GM21423 (cell line): Measurements from ENCODE around the gene CENPQ.

Experiments used
- ATAC-seq: cut with Tn5 transposase; IDR thresholded peaks from one replicate; pipeline ENCODE4 v1.9.1; 2021; ENCODE audit warnings: mild to moderate bottlenecking, moderate library complexity; ENCODE audit not compliant: unreplicated experiment

Gene CENPQ

GRCh38 chr6:49499623-49500022 lies 36.5 kb downstream of the CENPQ start, which contains the start of gene GLYATL3:
Gene GLYATL3 (plus strand): TSS chr6:49499923. CDS start chr6:49511991, 12,068 bp downstream.
- no peak for ATAC-seq

GRCh38 chr6:49504666-49505065 lies 41.5 kb downstream of the CENPQ start:
- no peak for ATAC-seq

GRCh38 chr6:49506569-49507111 lies 43.5 kb downstream of the CENPQ start:
- no peak for ATAC-seq

- ATAC-seq = no peak
Observed at GRCh38 chr6:49509342-49509741, 46.2 kb downstream of the CENPQ start.

- no peak for ATAC-seq
Observed at GRCh38 chr6:49513153-49513989, 50.2 kb downstream of the CENPQ start.

- no peak for ATAC-seq
Observed at GRCh38 chr6:49514571-49515484, 51.7 kb downstream of the CENPQ start.

- ATAC-seq = no peak
Observed at GRCh38 chr6:49515485-49516146, 52.4 kb downstream of the CENPQ start.

GRCh38 chr6:49516147-49516505 lies 53.0 kb downstream of the CENPQ start:
- ATAC-seq = no peak

- no peak for ATAC-seq
Observed at GRCh38 chr6:49517919-49518318, 54.7 kb downstream of the CENPQ start.

- peak; percentile 89 for ATAC-seq
Observed at GRCh38 chr6:49519660-49520059, 56.5 kb downstream of the CENPQ start.

GRCh38 chr6:49522710-49523593 lies 59.8 kb downstream of the CENPQ start:
- no peak for ATAC-seq

GRCh38 chr6:49523901-49524300 lies 60.7 kb downstream of the CENPQ start:
- no peak for ATAC-seq

GRCh38 chr6:49524541-49524940 lies 61.4 kb downstream of the CENPQ start:
- no peak for ATAC-seq

- ATAC-seq = no peak
Observed at GRCh38 chr6:49526598-49526997, 63.4 kb downstream of the CENPQ start.

- ATAC-seq = no peak
Observed at GRCh38 chr6:49527320-49527719, 64.2 kb downstream of the CENPQ start.

- no peak for ATAC-seq
Observed at GRCh38 chr6:49528571-49528970, 65.4 kb downstream of the CENPQ start.

GRCh38 chr6:49530141-49530776 lies 67.1 kb downstream of the CENPQ start:
- no peak for ATAC-seq

GRCh38 chr6:49531774-49532569 lies 68.8 kb downstream of the CENPQ start:
- peak; percentile 90 for ATAC-seq

- ATAC-seq = no peak
Observed at GRCh38 chr6:49535795-49536194, 72.6 kb downstream of the CENPQ start.
